ENCODE measurements around the gene WNT9A.

The WNT9A gene

DNA sequence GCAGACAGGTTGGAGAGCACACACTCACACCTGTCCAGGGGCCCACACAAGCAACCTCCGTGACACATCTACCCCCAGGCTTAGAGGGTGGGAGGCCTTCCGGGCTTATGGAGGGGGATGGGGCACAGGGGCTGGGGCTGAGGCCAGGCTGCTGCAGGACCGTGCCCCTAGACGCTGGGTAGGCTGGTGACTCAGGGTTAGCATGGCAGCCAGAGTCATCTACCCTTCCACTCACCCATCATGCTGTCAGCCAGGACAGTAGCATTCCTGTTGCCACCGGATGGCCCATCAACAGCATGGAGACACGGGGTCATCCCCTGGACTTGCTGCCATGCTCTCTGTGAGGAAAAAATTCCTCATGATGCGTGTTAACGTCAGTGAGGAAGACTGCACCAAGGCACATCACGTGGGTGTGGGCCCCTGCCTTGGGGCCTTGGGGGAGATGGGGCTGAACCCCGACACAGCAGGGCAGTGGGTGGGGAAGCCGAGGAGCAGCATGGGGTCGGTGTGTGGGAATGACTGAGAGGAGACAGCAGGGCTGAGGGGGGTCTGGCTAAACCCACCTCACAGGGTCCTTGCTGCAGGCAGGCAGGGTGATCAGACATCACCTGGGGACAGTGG, 52.8 kb downstream of the WNT9A start:
- DNase-seq = no peak

GRCh38 chr1:227893949-227894721, 53.6 kb downstream of the WNT9A start:
- no peak for DNase-seq

- no peak for DNase-seq
Observed at GRCh38 chr1:227893300-227893948, 54.3 kb downstream of the WNT9A start.

GRCh38 chr1:227892489-227893299, 55.0 kb downstream of the WNT9A start:
- no peak for DNase-seq

- DNase-seq = no peak
Observed at GRCh38 chr1:227891955-227892488, 55.7 kb downstream of the WNT9A start.

GRCh38 chr1:227891223-227891954, 56.3 kb downstream of the WNT9A start:
- no peak for DNase-seq

GRCh38 chr1:227890451-227891222, 57.1 kb downstream of the WNT9A start:
- DNase-seq = no peak

DNA sequence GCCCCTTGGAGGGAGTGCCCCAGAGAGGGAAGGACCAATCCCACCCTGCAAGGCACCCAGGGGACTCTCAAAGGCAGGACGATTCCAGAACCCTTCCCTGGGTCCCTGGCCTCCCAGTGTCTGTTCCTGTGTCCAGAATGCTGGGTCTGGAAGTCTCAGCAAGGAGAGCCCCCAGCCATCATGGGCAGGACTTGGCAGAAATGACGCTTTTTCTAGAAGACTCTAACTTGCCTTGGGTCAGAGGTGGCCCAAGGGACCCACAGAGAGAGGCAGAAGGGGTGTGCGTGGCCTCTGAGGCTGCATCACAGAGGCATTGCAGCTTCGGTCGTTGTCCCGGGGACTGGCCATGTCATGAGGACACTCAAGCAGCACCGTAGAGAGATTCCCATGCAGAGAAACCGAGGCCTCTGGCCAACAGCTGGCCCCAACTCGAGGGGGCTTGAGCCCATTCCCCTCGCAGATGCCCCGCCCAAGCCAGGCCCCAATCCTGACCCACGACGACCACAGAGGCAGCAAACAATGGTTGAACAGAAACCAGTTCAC, 57.8 kb downstream of the WNT9A start:
- DNase-seq = no peak

GRCh38 chr1:227889047-227889862, 58.5 kb downstream of the WNT9A start:
- no peak for DNase-seq

- peak in 1 of 3 experiments; percentile 37 for DNase-seq
Observed at GRCh38 chr1:227888404-227889046, 59.2 kb downstream of the WNT9A start.

GRCh38 chr1:227887697-227888403, 59.9 kb downstream of the WNT9A start:
- no peak for DNase-seq

DNA sequence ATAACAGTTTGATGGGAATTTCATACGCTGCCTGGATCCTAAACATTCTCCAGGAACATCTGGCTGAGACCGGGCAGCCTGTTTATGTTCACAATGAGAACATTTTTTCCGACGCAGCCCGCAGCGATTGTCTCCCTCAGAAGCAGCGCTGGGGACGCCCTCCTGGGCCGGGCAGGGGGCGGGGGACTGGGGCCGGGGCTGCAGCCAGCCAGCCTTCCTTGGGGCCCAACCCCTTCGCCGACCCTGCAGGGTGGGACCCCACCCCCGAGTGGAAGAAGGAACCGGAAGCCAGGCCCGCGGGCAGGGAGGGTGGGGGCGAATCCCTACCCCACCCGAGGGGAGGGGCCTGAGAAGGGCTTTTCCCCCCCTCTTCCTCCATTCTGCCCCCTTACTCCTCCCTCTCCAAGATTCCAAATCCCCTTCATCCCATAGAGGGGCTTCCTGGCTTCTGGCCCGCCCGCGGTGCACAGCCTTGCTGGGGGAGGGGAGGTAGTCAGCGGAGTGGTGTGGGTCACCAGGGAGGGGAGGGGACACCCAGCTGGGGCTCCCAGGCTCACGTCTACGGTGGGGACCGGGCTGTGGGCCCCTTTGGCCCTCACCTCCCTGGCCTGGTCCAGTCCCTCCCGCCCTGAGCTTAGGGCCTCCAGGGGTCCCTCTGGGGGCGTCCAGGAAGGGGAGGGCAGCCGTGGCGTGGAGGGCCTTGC, 60.6 kb downstream of the WNT9A start:
- no peak for DNase-seq

GRCh38 chr1:227886503-227886961, 61.2 kb downstream of the WNT9A start:
- DNase-seq = no peak

DNA sequence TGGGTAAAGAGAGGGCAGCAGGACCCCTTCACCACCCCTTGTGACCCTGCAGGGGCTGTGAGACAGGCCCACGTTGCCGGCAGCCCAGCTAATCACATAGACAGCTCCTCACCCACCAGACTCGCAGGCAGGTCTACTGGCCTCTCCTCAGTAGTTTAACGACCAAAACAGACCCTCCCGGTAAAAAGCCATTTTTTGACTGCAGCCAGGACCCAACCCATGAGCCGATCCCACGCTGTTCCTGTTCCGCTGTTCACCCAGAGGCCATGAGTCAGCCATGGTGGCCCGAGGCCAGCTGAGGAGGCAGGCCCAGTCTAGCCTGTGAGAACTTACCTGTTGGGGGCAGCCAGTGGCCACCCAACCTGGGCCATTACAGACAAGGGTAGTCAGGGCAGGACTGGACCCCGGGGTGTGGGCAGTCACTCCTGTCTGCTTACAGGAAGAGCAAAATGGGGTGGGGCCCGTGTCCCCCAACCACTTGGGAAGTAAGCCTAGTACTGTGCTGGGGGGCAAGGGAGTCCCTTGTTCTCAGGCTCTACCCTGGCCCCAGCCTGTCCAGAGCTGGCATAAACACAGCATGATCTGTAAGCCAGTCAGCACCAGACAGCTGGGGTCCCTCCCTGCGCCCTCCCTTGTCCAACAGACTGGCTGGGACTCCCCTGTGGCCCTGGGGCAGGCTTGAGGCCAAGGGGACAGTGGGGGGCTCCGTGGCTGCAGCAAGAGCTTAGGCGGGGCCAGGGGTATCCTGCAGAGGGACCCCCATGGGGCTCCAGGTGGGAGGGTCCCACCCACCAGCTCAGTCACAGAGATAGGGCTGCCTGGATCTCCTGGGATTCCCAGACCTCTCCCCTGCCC, 61.9 kb downstream of the WNT9A start:
- DNase-seq = no peak

GRCh38 chr1:227885135-227885647, 62.5 kb downstream of the WNT9A start:
- DNase-seq = no peak

DNA sequence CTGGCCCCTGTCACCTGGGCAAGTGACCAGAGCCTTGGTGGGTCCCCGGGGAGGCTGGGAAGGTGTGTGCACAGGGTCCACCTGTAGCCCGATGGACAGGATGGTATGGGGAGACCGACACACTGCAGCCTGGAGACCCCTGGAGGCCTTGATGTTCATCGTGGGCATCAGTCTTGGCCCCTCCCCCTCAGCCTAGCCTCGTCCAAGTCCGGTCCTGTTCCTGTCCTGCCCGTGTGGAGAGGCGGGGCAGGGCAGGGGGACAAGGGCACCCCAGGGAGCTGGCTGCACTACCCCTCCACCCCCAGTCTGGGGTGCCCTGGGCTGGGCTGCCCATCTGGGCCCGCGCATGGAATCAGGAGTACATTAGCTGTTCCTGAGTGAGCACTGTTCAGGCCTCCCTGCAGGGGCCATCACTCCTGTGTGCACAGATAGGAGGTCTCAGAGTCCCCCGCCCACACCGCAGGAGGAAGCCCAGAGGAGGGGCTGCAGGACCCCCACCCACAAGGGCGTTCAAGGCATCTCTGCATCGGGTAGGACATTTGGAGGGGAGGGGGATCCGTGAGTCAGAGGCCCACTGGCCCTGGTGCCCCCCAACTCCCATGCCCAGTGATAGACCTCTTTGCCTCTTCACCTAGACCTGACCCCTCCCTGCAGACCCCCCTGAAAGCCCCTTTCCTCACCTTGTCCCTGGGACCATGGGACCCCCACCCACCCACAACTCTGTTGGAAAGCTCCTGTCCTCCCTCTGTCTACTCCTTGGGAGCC, 63.2 kb downstream of the WNT9A start:
- DNase-seq = no peak

Measured in NCI-H1417 (cell line).